Activated gamma-delta T cell treated with Interleukin-2 at 50 U/mL for 16 hours (primary cell): ENCODE data around the gene GOLGA3.
"Not testable (repeated sequence)": the region's sequence is repeated elsewhere in the genome, so short reads cannot be mapped to it uniquely, and the experiment has no call there.

Experiments used
- DNase-seq: peaks from one replicate; pipeline ENCODE4 v3.0.0-alpha.2; 2020

Gene GOLGA3

GRCh38 chr12:132813443-132813842 is 15.2 kb downstream of the GOLGA3 start:
- no peak for DNase-seq

- no peak for DNase-seq
Measured at GRCh38 chr12:132812631-132813305, 15.9 kb downstream of the GOLGA3 start.

GRCh38 chr12:132809391-132809790 is 19.3 kb downstream of the GOLGA3 start:
- not testable (repeated sequence) for DNase-seq

- DNase-seq = no peak
Measured at GRCh38 chr12:132807295-132808092, 21.2 kb downstream of the GOLGA3 start.

- DNase-seq = no peak
Measured at GRCh38 chr12:132806857-132807256, 21.8 kb downstream of the GOLGA3 start.

- no peak for DNase-seq
Measured at GRCh38 chr12:132804426-132804861, 24.2 kb downstream of the GOLGA3 start.

- DNase-seq = no peak
Measured at GRCh38 chr12:132803888-132804287, 24.8 kb downstream of the GOLGA3 start.

GRCh38 chr12:132803125-132803524 is 25.5 kb downstream of the GOLGA3 start:
- no peak for DNase-seq

GRCh38 chr12:132801741-132802140 is 26.9 kb downstream of the GOLGA3 start:
- DNase-seq = no peak

- no peak for DNase-seq
Measured at GRCh38 chr12:132798836-132799235, 29.8 kb downstream of the GOLGA3 start.

GRCh38 chr12:132797820-132798570 is 30.7 kb downstream of the GOLGA3 start:
- DNase-seq = no peak

- DNase-seq = no peak
Measured at GRCh38 chr12:132795847-132796246, 32.8 kb downstream of the GOLGA3 start.

GRCh38 chr12:132791940-132792339 is 36.7 kb downstream of the GOLGA3 start:
- not testable (repeated sequence) for DNase-seq

- DNase-seq = no peak
Measured at GRCh38 chr12:132789099-132789471, 39.6 kb downstream of the GOLGA3 start.

GRCh38 chr12:132788375-132789098 is 40.1 kb downstream of the GOLGA3 start:
- no peak for DNase-seq

GRCh38 chr12:132787877-132788276 is 40.8 kb downstream of the GOLGA3 start:
- no peak for DNase-seq

GRCh38 chr12:132786192-132786591 is 42.5 kb downstream of the GOLGA3 start:
- DNase-seq = no peak

GRCh38 chr12:132784580-132784979 is 44.1 kb downstream of the GOLGA3 start:
- no peak for DNase-seq

- no peak for DNase-seq
Measured at GRCh38 chr12:132783917-132784531, 44.6 kb downstream of the GOLGA3 start.

GRCh38 chr12:132781938-132782337 is 46.7 kb downstream of the GOLGA3 start:
- DNase-seq = no peak

- no peak for DNase-seq
Measured at GRCh38 chr12:132779781-132780353, 48.8 kb downstream of the GOLGA3 start.

GRCh38 chr12:132777614-132778013 is 51.1 kb downstream of the GOLGA3 start:
- no peak for DNase-seq
